Right atrium auricular region (tissue), 2 donors: ENCODE data around the gene PSTK. TPM values are rescaled to one million over a fixed set of nuclear protein-coding genes. Genes with fewer than 3 reads are reported as not detected.

ENCODE experiments used
- DNase-seq: peaks from one replicate; pipeline ENCODE4 v3.0.0-alpha.2; 2019; ENCODE audit warnings: low spot score
- H3K27ac ChIP-seq, 2 donors: fragments of 200-600 bp; sonication (generic); 1 replicate in 1 of 2; 2 replicates in 1 of 2; pipeline ENCODE4 v1.5.1; 2016 to 2019
- H3K27me3 ChIP-seq, 2 donors: fragments of 200-600 bp; sonication (generic); one replicate each; pipeline versions ENCODE4 v1.5.1 to v1.6.0; 2017 to 2019
- H3K36me3 ChIP-seq: fragments of 200-600 bp; sonication (generic); one replicate; pipeline ENCODE4 v1.5.1; 2016
- H3K4me1 ChIP-seq, 2 donors: fragments of 200-600 bp; sonication (generic); one replicate each; pipeline versions ENCODE4 v1.5.1 to v1.6.0; 2017 to 2019
- H3K4me3 ChIP-seq, 2 donors: fragments of 200-600 bp; sonication (generic); 1 replicate in 1 of 2; 2 replicates in 1 of 2; pipeline ENCODE4 v1.5.1; 2017 to 2019; ENCODE audit warnings: mild to moderate bottlenecking in 1 of 2, moderate library complexity in 1 of 2
- H3K9me3 ChIP-seq, 2 donors: fragments of 200-600 bp; sonication (generic); one replicate each; pipeline ENCODE4 v1.5.1; 2019
- total RNA-seq, 2 donors: library from RNA; depleted of rRNA; stranded (reverse); fragments of >200 nt; gene quantifications; one replicate each; pipeline ENCODE4 v1.1.0, GENCODE V29; 2016
- TF ChIP-seq, protein P1 (sequence below), 2 donors: fragments of 200-600 bp; sonication (generic); IDR thresholded peaks; one replicate each; pipeline ENCODE4 v1.5.1; 2019; ENCODE audit warnings: antibody characterized with exemption in 2 of 2

PSTK gene
- total RNA-seq, 2 donors from 2014 or later = 3.0 to 5.9 TPM

DNA sequence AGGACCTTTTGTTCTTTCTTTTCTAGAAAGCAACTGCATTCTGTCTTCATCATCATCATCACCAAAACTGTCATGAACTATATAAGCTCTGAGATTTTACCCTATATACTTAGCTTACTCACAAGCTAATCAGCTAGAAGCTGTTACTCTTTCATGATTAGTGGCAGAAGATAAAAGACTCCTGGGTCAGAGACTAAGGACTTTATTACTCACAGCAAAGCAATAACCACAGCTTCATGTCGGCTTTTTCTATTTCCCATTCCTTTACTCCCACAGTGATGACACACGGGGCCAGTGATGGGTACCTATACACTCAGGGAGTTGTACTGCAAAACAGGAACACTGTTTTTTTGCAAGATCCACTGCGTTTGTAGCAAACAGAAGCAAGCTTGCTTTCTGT, 17.8 kb upstream of the PSTK start:
- H3K27me3 ChIP-seq = no peaks in the 10 kb centered on the region
- H3K4me1 ChIP-seq = no peaks in the 10 kb centered on the region
- no peak overlapping the region for H3K4me3 ChIP-seq
- H3K9me3 ChIP-seq = peaks cover 0 to 5% of the 10 kb centered on the region in 2 donors
- TF ChIP-seq, protein P1, sequence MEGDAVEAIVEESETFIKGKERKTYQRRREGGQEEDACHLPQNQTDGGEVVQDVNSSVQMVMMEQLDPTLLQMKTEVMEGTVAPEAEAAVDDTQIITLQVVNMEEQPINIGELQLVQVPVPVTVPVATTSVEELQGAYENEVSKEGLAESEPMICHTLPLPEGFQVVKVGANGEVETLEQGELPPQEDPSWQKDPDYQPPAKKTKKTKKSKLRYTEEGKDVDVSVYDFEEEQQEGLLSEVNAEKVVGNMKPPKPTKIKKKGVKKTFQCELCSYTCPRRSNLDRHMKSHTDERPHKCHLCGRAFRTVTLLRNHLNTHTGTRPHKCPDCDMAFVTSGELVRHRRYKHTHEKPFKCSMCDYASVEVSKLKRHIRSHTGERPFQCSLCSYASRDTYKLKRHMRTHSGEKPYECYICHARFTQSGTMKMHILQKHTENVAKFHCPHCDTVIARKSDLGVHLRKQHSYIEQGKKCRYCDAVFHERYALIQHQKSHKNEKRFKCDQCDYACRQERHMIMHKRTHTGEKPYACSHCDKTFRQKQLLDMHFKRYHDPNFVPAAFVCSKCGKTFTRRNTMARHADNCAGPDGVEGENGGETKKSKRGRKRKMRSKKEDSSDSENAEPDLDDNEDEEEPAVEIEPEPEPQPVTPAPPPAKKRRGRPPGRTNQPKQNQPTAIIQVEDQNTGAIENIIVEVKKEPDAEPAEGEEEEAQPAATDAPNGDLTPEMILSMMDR (IDR thresholded peaks at IDR 0.05) = no peak
- H3K27ac ChIP-seq = no peak overlapping the region
- H3K36me3 ChIP-seq = no peaks in the 10 kb centered on the region
- DNase-seq = no peak

DNA sequence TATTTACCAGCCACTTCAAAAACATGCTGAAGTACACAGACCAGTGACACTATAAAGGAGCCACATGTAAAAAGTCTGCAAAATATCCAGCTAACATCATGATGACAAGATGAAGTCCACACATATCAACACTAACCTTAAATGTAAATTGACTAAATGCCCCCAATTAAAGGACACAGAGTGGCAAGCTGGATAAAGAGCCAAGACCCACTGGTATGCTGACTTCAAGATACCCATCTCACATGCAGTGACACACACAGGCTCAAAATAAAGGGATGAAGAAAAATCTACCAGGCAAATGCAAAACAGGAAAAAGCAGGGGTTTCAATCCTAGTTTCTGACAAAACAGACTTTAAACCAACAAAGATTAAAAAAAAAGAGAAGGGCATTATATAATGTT, 13.3 kb upstream of the PSTK start:
- TF ChIP-seq, protein P1 (IDR thresholded peaks at IDR 0.05) = no peak

DNA sequence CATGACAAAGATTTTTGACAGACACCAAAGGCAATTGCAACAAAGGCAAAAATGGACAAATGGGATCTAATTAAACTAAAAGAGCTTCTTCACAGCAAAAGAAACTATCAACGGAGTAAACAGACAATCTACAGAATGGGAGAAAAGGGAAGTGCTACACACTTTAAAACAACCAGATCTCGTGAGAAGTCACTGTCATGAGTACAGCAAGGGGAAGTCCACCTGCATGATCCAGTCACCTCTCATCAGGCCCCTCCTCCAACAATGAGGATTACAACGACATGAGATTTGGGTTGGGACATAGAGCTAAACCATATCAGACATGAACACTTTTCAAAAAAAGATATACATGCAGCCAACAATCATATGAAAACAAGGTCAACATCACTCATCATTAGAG, 11.5 kb upstream of the PSTK start:
- Histone ChIP-seq H3K27me3 (no peaks in the 10 kb centered on the region), H3K27ac (no peak overlapping the region), H3K4me1 (no peaks in the 10 kb centered on the region), H3K9me3 (peaks cover 0 to 5% of the 10 kb centered on the region in 2 donors), H3K4me3 (no peak overlapping the region), H3K36me3 (no peaks in the 10 kb centered on the region)
- DNase-seq = no peak
- TF ChIP-seq, protein P1 (IDR thresholded peaks at IDR 0.05) = no peak

More for the DNA sequence above, 13.3 kb upstream of the PSTK start:
- H3K4me3 ChIP-seq = no peak overlapping the region
- no peaks in the 10 kb centered on the region for H3K4me1 ChIP-seq
- H3K27me3 ChIP-seq = no peaks in the 10 kb centered on the region
- peaks cover 0 to 5% of the 10 kb centered on the region in 2 donors for H3K9me3 ChIP-seq
- no peak for DNase-seq
- H3K36me3 ChIP-seq = no peaks in the 10 kb centered on the region
- no peak overlapping the region for H3K27ac ChIP-seq

DNA sequence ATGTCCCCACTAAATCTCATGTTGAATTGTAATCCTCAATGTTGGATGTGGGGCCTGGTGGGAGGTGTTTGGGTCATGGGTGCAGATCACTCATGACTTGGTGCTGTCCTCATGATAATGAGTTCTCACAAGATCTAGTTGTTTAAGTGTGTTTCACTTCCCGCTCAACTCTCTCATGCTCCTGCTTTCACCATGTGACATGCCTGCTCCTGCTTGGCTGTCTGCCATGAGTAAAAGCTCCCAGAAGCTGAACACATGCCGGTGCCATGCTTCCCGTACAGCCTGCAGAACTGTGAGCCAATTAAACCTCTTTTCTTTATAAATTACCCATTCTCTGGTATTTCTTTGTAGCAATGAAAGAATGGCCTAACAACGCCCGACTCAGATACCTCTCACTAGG, 6.2 kb upstream of the PSTK start:
- Histone ChIP-seq H3K36me3 (no peaks in the 10 kb centered on the region), H3K27ac (no peak overlapping the region), H3K27me3 (no peaks in the 10 kb centered on the region), H3K4me3 (no peak overlapping the region), H3K9me3 (no peaks in the 10 kb centered on the region), H3K4me1 (no peaks in the 10 kb centered on the region)
- DNase-seq = no peak
- TF ChIP-seq, protein P1 (IDR thresholded peaks at IDR 0.05) = no peak

DNA sequence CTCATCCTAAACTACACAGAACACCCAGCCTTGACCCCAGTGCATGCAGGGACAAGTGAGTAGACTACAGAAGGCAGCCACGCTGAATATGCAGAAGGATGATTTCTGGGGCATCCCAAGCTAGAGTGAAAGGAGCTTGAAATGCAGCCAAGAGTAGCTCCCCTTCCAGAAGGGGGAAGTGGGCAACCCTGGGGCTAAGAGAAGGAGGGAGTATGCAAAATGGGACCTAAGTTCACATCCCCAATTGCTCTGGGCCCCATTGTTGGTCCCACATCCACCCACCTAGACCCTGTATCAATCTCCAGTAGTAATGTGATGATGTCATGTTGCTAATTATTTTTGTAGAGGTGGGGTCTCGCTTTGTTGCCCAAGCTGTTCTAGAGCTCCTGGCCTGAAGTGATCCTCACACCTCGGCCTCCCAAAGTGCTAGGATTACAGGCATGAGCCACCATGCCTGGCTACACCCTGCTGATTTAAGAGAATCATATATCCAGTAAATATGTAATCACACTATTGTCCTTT, 5.6 kb upstream of the PSTK start:
- Histone ChIP-seq H3K27me3 (no peaks in the 10 kb centered on the region), H3K4me3 (no peak overlapping the region), H3K27ac (no peak overlapping the region), H3K36me3 (no peaks in the 10 kb centered on the region), H3K9me3 (no peaks in the 10 kb centered on the region), H3K4me1 (peaks cover 0 to 3% of the 10 kb centered on the region in 2 donors)
- TF ChIP-seq, protein P1 (IDR thresholded peaks at IDR 0.05) = no peak
- no peak for DNase-seq

DNA sequence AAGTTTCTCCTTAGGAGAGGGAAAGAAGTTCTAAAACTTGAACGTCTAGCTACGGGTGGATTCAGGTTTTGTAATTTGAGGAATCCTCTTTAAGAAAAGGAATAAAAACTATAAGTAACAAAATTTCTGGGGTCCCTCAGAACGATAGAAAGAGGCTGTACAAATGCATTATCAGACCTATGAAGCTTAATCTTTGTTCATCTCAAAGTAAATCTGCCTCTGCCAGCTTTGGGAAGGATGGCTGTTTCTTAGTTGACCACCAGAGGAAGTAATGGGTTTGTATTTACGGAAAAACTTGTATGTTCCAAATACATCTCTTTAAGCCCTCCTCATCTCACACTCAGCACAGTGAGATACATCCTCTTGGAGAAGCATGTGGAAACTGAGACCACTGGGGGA, 864 bp downstream of the PSTK start:
- Histone ChIP-seq H3K9me3 (no peaks in the 10 kb centered on the region), H3K36me3 (no peaks in the 10 kb centered on the region), H3K4me1 (peaks cover 0 to 15% of the 10 kb centered on the region in 2 donors), H3K4me3 (peak overlapping the region; percentile 61 to 81), H3K27ac (peak overlapping the region in 1 of 2 donors; percentile 91), H3K27me3 (no peaks in the 10 kb centered on the region)
- no peak for DNase-seq
- TF ChIP-seq, protein P1 (IDR thresholded peaks at IDR 0.05) = peak in 1 of 2 donors; percentile 37
